ENCODE data around the gene ELOVL4. TPM values are rescaled to one million over a fixed set of nuclear protein-coding genes. Genes with fewer than 3 reads are reported as not detected.
A peak's percentile ranks its signal among the peaks of the same experiment; 100 is the strongest.

The ELOVL4 gene
- total RNA-seq, 3 donors from 2014 or later, result 0.35 to 2.8 (median 0.46) TPM

GRCh38 chr6:79888587-79888986 is 58.8 kb downstream of the ELOVL4 start:
- Histone ChIP-seq H3K36me3 (ENCODE audit: low read depth) (no peaks in the 10 kb centered on the region), H3K4me3 (no peak overlapping the region), H3K9me3 (peaks cover 5% of the 10 kb centered on the region), H3K4me1 (ENCODE audit: low read depth) (no peaks in the 10 kb centered on the region)
- DNase-seq (no peak), ATAC-seq (no peak)
- intact Hi-C loops (cut with DNase I, micrococcal nuclease), result no loop called here
- TF ChIP-seq, protein P1, sequence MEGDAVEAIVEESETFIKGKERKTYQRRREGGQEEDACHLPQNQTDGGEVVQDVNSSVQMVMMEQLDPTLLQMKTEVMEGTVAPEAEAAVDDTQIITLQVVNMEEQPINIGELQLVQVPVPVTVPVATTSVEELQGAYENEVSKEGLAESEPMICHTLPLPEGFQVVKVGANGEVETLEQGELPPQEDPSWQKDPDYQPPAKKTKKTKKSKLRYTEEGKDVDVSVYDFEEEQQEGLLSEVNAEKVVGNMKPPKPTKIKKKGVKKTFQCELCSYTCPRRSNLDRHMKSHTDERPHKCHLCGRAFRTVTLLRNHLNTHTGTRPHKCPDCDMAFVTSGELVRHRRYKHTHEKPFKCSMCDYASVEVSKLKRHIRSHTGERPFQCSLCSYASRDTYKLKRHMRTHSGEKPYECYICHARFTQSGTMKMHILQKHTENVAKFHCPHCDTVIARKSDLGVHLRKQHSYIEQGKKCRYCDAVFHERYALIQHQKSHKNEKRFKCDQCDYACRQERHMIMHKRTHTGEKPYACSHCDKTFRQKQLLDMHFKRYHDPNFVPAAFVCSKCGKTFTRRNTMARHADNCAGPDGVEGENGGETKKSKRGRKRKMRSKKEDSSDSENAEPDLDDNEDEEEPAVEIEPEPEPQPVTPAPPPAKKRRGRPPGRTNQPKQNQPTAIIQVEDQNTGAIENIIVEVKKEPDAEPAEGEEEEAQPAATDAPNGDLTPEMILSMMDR (IDR thresholded peaks at IDR 0.05), result no peak

GRCh38 chr6:79878142-79878748 is 69.1 kb downstream of the ELOVL4 start:
- TF ChIP-seq, protein P1 (IDR thresholded peaks at IDR 0.05), result no peak
- Histone ChIP-seq H3K9me3 (no peaks in the 10 kb centered on the region), H3K4me3 (no peak overlapping the region), H3K36me3 (ENCODE audit: low read depth) (no peaks in the 10 kb centered on the region), H3K4me1 (ENCODE audit: low read depth) (no peaks in the 10 kb centered on the region)
- DNase-seq (peak in 1 of 3 donors; percentile 16), ATAC-seq (no peak)
- intact Hi-C loops (cut with DNase I, micrococcal nuclease), result no loop called here

- intact Hi-C loops (cut with DNase I, micrococcal nuclease), result no loop called here
- TF ChIP-seq, protein P1 (IDR thresholded peaks at IDR 0.05), result no peak
- no peak overlapping the region for H3K4me3 ChIP-seq
- DNase-seq, result no peak
- H3K4me1 ChIP-seq (ENCODE audit: low read depth), result no peaks in the 10 kb centered on the region
- H3K9me3 ChIP-seq, result no peaks in the 10 kb centered on the region
- no peak for ATAC-seq
- no peaks in the 10 kb centered on the region for H3K36me3 ChIP-seq (ENCODE audit: low read depth)
Observed at GRCh38 chr6:79874531-79875134, 72.7 kb downstream of the ELOVL4 start.

GRCh38 chr6:79872986-79873385 is 74.4 kb downstream of the ELOVL4 start:
- no peaks in the 10 kb centered on the region for H3K9me3 ChIP-seq
- no peak for DNase-seq
- TF ChIP-seq, protein P1 (IDR thresholded peaks at IDR 0.05), result no peak
- H3K4me1 ChIP-seq (ENCODE audit: low read depth), result no peaks in the 10 kb centered on the region
- no peak overlapping the region for H3K4me3 ChIP-seq
- no peak for ATAC-seq
- no peaks in the 10 kb centered on the region for H3K36me3 ChIP-seq (ENCODE audit: low read depth)
- intact Hi-C loops (cut with DNase I, micrococcal nuclease), result no loop called here

DNA sequence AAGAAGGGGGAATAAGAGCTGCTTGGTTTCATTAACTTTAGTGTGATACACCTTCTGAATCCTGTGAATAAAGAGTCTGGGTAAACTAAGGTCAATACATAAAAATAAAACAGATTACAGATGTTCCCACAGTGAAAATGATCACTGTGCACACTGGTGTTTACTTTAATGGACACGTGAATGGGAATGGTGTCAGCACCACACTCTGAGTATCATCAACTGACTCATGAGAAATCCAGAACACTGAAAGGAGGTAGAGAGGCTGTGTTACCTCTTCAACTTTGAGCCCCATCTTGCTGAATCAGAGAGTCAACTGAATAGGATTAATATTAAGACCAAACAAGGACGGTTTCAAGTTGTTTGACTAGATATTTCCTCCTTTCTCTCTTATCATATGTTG is 75.0 kb downstream of the ELOVL4 start:
- Histone ChIP-seq H3K4me1 (ENCODE audit: low read depth) (no peaks in the 10 kb centered on the region), H3K4me3 (no peak overlapping the region), H3K9me3 (no peaks in the 10 kb centered on the region), H3K36me3 (ENCODE audit: low read depth) (no peaks in the 10 kb centered on the region)
- DNase-seq, result no peak
- intact Hi-C loops (cut with DNase I, micrococcal nuclease), result no loop called here
- ATAC-seq, result no peak
- TF ChIP-seq, protein P1 (IDR thresholded peaks at IDR 0.05), result no peak

Measured in mucosa of descending colon (tissue), 3 donors.